HL-60 (cell line): Measurements from ENCODE around the gene RTN4RL1.

Source experiments
- GABPA ChIP-seq: IDR thresholded peaks from 2 replicates; pipeline ENCODE4 v1.6.1; 2012; ENCODE audit warnings: low read depth
- POLR2AphosphoS5 ChIP-seq: IDR thresholded peaks from 2 replicates; pipeline ENCODE4 v1.6.1; 2012; ENCODE audit warnings: low read depth
- REST ChIP-seq: IDR thresholded peaks from 2 replicates; pipeline ENCODE4 v1.6.1; 2012; ENCODE audit warnings: low read depth; ENCODE audit not compliant: insufficient replicate concordance
- SPI1 ChIP-seq: IDR thresholded peaks from 2 replicates; pipeline ENCODE4 v1.6.1; 2012; ENCODE audit warnings: low read depth, mild to moderate bottlenecking, borderline replicate concordance
- TF ChIP-seq, protein P1 (sequence below): IDR thresholded peaks from one replicate; pipeline ENCODE4 v1.5.1; 2011; ENCODE audit warnings: low read length, control low read depth, inconsistent platforms; ENCODE audit not compliant: insufficient read depth

- TF ChIP-seq, protein P1, sequence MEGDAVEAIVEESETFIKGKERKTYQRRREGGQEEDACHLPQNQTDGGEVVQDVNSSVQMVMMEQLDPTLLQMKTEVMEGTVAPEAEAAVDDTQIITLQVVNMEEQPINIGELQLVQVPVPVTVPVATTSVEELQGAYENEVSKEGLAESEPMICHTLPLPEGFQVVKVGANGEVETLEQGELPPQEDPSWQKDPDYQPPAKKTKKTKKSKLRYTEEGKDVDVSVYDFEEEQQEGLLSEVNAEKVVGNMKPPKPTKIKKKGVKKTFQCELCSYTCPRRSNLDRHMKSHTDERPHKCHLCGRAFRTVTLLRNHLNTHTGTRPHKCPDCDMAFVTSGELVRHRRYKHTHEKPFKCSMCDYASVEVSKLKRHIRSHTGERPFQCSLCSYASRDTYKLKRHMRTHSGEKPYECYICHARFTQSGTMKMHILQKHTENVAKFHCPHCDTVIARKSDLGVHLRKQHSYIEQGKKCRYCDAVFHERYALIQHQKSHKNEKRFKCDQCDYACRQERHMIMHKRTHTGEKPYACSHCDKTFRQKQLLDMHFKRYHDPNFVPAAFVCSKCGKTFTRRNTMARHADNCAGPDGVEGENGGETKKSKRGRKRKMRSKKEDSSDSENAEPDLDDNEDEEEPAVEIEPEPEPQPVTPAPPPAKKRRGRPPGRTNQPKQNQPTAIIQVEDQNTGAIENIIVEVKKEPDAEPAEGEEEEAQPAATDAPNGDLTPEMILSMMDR: no peak
- TF ChIP-seq POLR2AphosphoS5 (no peak), SPI1 (no peak), REST (no peak), GABPA (no peak)
These were observed 39.4 kb upstream of the RTN4RL1 start for GRCh38 chr17:2064520-2064971.
